HepG2 (cell line): ENCODE results near the gene DDRGK1.

ENCODE experiments used
- CREM ChIP-seq, 2 experiments: sonication (generic) in 1 of 2; formaldehyde crosslinking in 1 of 2; IDR thresholded peaks; 2 replicates each; pipeline versions ENCODE4 v1.4.0 to v1.6.1; 2016 to 2020; ENCODE audit warnings: antibody characterized with exemption in 1 of 2, mild to moderate bottlenecking in 1 of 2, missing genetic modification reagents in 1 of 2
- CTCF ChIP-seq: sonication (generic); formaldehyde crosslinking; IDR thresholded peaks from 2 replicates; pipeline ENCODE4 v1.5.0; 2020; ENCODE audit warnings: mild to moderate bottlenecking, missing genetic modification reagents, moderate library complexity
- FOXM1 ChIP-seq: sonication (generic); formaldehyde crosslinking; IDR thresholded peaks from 2 replicates; pipeline ENCODE4 v1.5.0; 2020; ENCODE audit warnings: missing genetic modification reagents
- MYC ChIP-seq: sonication (generic); formaldehyde crosslinking; IDR thresholded peaks from 2 replicates; pipeline ENCODE4 v1.9.0; 2021; ENCODE audit warnings: missing genetic modification reagents, borderline replicate concordance
- PHF21A ChIP-seq: sonication (generic); formaldehyde crosslinking; IDR thresholded peaks from 2 replicates; pipeline ENCODE4 v1.5.0; 2020; ENCODE audit warnings: mild to moderate bottlenecking, missing genetic modification reagents
- ZBTB49 ChIP-seq: sonication (generic); formaldehyde crosslinking; IDR thresholded peaks from 2 replicates; pipeline ENCODE4 v1.4.0; 2020; ENCODE audit warnings: missing genetic modification reagents, borderline replicate concordance
- TF ChIP-seq, protein P1 (sequence below): sonication (generic); formaldehyde crosslinking; conservative IDR thresholded peaks from 2 replicates; pipeline ENCODE4 v1.4.0; 2020; ENCODE audit warnings: missing genetic modification reagents
- TF ChIP-seq, protein P2 (sequence below): sonication (generic); formaldehyde crosslinking; IDR thresholded peaks from 2 replicates; pipeline ENCODE4 v1.5.0; 2020; ENCODE audit warnings: mild to moderate bottlenecking, missing genetic modification reagents
- TF ChIP-seq, protein P3 (sequence below): sonication (generic); formaldehyde crosslinking; IDR thresholded peaks from 2 replicates; pipeline ENCODE4 v1.4.0; 2020; ENCODE audit warnings: missing genetic modification reagents
- TF ChIP-seq, protein P4 (sequence below), 2 experiments: fragments of 450-650 bp in 1 of 2; sonication (generic) in 1 of 2; formaldehyde crosslinking in 1 of 2; IDR thresholded peaks; 2 replicates each; pipeline versions ENCODE4 v1.6.1 to v1.8.0; 2016 to 2022; ENCODE audit warnings: antibody characterized with exemption in 1 of 2, mild to moderate bottlenecking in 1 of 2, missing genetic modification reagents in 1 of 2

DNA sequence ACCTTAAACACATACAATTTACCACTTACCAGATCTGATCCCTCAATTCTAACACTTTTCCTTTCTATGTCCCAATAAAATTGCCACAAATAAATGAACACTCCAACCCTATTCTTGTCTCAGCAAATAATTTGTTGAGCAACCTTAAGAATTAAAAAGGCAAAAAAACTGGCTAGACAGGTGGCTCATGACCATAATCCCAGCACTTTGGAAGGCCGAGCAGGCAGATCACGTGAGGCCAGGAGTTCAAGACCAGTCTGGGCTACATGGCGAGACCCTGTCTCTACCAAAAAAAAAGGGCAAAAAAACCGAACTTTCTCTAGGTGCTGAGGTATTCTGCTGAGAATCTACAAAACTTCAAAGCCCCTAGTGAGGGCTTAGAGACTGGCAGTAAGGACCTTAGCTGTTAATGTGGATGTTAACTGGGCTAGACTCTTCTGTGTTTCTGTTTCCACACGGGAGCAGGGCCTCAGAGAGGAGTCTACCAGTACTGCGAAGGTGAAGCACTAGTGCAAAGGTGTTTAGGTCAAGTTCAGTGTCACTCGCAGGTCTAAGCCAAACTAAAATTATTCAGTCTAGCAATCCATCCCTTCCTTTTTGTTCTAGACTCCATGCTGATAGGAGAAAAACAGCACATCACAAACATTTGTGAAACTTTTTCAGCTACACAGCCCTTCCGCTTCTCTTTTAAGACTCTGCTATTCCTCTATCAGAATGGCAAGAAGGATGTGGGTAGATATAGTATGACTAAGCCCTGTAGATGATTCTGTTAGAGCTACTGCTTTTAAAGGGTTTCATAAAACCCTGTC is 47.5 kb downstream of the DDRGK1 start:
- TF ChIP-seq, protein P1, sequence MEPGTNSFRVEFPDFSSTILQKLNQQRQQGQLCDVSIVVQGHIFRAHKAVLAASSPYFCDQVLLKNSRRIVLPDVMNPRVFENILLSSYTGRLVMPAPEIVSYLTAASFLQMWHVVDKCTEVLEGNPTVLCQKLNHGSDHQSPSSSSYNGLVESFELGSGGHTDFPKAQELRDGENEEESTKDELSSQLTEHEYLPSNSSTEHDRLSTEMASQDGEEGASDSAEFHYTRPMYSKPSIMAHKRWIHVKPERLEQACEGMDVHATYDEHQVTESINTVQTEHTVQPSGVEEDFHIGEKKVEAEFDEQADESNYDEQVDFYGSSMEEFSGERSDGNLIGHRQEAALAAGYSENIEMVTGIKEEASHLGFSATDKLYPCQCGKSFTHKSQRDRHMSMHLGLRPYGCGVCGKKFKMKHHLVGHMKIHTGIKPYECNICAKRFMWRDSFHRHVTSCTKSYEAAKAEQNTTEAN: no peak
- no peak for TF ChIP-seq CREM (IDR thresholded peaks at IDR 0.05)
- no peak for TF ChIP-seq CREM (CRISPR knock-in tag; IDR thresholded peaks at IDR 0.05)
- TF ChIP-seq, protein P2, sequence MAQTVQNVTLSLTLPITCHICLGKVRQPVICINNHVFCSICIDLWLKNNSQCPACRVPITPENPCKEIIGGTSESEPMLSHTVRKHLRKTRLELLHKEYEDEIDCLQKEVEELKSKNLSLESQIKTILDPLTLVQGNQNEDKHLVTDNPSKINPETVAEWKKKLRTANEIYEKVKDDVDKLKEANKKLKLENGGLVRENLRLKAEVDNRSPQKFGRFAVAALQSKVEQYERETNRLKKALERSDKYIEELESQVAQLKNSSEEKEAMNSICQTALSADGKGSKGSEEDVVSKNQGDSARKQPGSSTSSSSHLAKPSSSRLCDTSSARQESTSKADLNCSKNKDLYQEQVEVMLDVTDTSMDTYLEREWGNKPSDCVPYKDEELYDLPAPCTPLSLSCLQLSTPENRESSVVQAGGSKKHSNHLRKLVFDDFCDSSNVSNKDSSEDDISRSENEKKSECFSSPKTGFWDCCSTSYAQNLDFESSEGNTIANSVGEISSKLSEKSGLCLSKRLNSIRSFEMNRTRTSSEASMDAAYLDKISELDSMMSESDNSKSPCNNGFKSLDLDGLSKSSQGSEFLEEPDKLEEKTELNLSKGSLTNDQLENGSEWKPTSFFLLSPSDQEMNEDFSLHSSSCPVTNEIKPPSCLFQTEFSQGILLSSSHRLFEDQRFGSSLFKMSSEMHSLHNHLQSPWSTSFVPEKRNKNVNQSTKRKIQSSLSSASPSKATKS (CRISPR knock-in tag): no peak
- no peak for TF ChIP-seq PHF21A
- TF ChIP-seq, protein P3, sequence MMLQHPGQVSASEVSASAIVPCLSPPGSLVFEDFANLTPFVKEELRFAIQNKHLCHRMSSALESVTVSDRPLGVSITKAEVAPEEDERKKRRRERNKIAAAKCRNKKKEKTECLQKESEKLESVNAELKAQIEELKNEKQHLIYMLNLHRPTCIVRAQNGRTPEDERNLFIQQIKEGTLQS (CRISPR knock-in tag): no peak
- no peak for TF ChIP-seq MYC (CRISPR knock-in tag)
- TF ChIP-seq, protein P4, sequence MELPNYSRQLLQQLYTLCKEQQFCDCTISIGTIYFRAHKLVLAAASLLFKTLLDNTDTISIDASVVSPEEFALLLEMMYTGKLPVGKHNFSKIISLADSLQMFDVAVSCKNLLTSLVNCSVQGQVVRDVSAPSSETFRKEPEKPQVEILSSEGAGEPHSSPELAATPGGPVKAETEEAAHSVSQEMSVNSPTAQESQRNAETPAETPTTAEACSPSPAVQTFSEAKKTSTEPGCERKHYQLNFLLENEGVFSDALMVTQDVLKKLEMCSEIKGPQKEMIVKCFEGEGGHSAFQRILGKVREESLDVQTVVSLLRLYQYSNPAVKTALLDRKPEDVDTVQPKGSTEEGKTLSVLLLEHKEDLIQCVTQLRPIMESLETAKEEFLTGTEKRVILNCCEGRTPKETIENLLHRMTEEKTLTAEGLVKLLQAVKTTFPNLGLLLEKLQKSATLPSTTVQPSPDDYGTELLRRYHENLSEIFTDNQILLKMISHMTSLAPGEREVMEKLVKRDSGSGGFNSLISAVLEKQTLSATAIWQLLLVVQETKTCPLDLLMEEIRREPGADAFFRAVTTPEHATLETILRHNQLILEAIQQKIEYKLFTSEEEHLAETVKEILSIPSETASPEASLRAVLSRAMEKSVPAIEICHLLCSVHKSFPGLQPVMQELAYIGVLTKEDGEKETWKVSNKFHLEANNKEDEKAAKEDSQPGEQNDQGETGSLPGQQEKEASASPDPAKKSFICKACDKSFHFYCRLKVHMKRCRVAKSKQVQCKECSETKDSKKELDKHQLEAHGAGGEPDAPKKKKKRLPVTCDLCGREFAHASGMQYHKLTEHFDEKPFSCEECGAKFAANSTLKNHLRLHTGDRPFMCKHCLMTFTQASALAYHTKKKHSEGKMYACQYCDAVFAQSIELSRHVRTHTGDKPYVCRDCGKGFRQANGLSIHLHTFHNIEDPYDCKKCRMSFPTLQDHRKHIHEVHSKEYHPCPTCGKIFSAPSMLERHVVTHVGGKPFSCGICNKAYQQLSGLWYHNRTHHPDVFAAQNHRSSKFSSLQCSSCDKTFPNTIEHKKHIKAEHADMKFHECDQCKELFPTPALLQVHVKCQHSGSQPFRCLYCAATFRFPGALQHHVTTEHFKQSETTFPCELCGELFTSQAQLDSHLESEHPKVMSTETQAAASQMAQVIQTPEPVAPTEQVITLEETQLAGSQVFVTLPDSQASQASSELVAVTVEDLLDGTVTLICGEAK (IDR thresholded peaks at IDR 0.05): no peak
- TF ChIP-seq, protein P4 (CRISPR knock-in tag; IDR thresholded peaks at IDR 0.05): no peak
- TF ChIP-seq CTCF (CRISPR knock-in tag): no peak
- TF ChIP-seq FOXM1 (CRISPR knock-in tag): no peak
- no peak for TF ChIP-seq ZBTB49
